MM.1S (cell line): Measurements from ENCODE around the gene NTRK3.

Experiments
- DNase-seq: peaks from one replicate; pipeline ENCODE4 v3.0.0-alpha.2; 2015
- H2AFZ ChIP-seq: fragments of 300-600 bp; sonication (generic); 2 replicates; pipeline ENCODE4 v1.6.0; 2016; ENCODE audit warnings: antibody characterized with exemption, low read length
- H3F3A ChIP-seq: fragments of 300-600 bp; sonication (generic); 2 replicates; pipeline ENCODE4 v1.6.1; 2016; ENCODE audit warnings: mild to moderate bottlenecking, antibody characterized with exemption, low read length, moderate library complexity, mixed read lengths; ENCODE audit not compliant: insufficient read depth
- H3K27ac ChIP-seq: fragments of 300-600 bp; sonication (generic); 2 replicates; pipeline ENCODE4 v1.5.1; 2016; ENCODE audit warnings: mild to moderate bottlenecking, low read length
- H3K27me3 ChIP-seq: fragments of 300-600 bp; sonication (generic); replicated peaks from 2 replicates; pipeline ENCODE4 v1.6.0; 2016; ENCODE audit warnings: low read length; ENCODE audit not compliant: insufficient read depth
- H3K36me3 ChIP-seq: fragments of 300-600 bp; sonication (generic); replicated peaks from 2 replicates; pipeline ENCODE4 v1.6.1; 2016; ENCODE audit warnings: mild to moderate bottlenecking, low read length, mixed read lengths; ENCODE audit not compliant: insufficient read depth
- H3K4me1 ChIP-seq: fragments of 300-600 bp; sonication (generic); 2 replicates; pipeline ENCODE4 v1.6.1; 2016; ENCODE audit warnings: low read length, mixed read lengths
- H3K4me2 ChIP-seq: fragments of 300-600 bp; sonication (generic); 2 replicates; pipeline ENCODE4 v1.6.0; 2016; ENCODE audit warnings: low read depth, low read length
- H3K4me3 ChIP-seq: fragments of 300-600 bp; sonication (generic); 2 replicates; pipeline ENCODE4 v1.5.1; 2016; ENCODE audit warnings: low read length, mixed read lengths
- H3K79me2 ChIP-seq: fragments of 300-600 bp; sonication (generic); 2 replicates; pipeline ENCODE4 v1.6.1; 2016; ENCODE audit warnings: mixed run types, low read length, mixed read lengths
- H3K9ac ChIP-seq: fragments of 300-600 bp; sonication (generic); 2 replicates; pipeline ENCODE4 v1.6.1; 2016; ENCODE audit warnings: low read length, mixed read lengths
- H3K9me2 ChIP-seq: fragments of 300-600 bp; sonication (generic); replicated peaks from 2 replicates; pipeline ENCODE4 v1.6.1; 2016; ENCODE audit warnings: mild to moderate bottlenecking, low read length, mixed read lengths; ENCODE audit not compliant: insufficient read depth
- H3K9me3 ChIP-seq: fragments of 300-600 bp; sonication (generic); replicated peaks from 2 replicates; pipeline ENCODE4 v1.6.1; 2016; ENCODE audit warnings: mild to moderate bottlenecking, low read length, mixed read lengths; ENCODE audit not compliant: insufficient read depth
- H4K20me1 ChIP-seq: fragments of 300-600 bp; sonication (generic); 2 replicates; pipeline ENCODE4 v1.6.1; 2016; ENCODE audit warnings: mild to moderate bottlenecking, low read length, moderate library complexity, mixed read lengths; ENCODE audit not compliant: insufficient read depth
- EZH2 ChIP-seq: fragments of 300-600 bp; sonication (generic); optimal IDR thresholded peaks from 2 replicates; pipeline ENCODE3; 2017; ENCODE audit warnings: low read depth, mild to moderate bottlenecking, antibody characterized with exemption, low read length, mixed read lengths
- EZH2phosphoT487 ChIP-seq: fragments of 300-600 bp; sonication (generic); IDR thresholded peaks from 2 replicates; pipeline ENCODE4 v1.6.1; 2018; ENCODE audit warnings: antibody characterized with exemption, low read length
- TF ChIP-seq, protein P1 (sequence below): fragments of 300-600 bp; sonication (generic); IDR thresholded peaks from 2 replicates; pipeline ENCODE4 v1.5.1; 2016; ENCODE audit warnings: antibody characterized with exemption, low read length, mixed read lengths

NTRK3 gene

DNA sequence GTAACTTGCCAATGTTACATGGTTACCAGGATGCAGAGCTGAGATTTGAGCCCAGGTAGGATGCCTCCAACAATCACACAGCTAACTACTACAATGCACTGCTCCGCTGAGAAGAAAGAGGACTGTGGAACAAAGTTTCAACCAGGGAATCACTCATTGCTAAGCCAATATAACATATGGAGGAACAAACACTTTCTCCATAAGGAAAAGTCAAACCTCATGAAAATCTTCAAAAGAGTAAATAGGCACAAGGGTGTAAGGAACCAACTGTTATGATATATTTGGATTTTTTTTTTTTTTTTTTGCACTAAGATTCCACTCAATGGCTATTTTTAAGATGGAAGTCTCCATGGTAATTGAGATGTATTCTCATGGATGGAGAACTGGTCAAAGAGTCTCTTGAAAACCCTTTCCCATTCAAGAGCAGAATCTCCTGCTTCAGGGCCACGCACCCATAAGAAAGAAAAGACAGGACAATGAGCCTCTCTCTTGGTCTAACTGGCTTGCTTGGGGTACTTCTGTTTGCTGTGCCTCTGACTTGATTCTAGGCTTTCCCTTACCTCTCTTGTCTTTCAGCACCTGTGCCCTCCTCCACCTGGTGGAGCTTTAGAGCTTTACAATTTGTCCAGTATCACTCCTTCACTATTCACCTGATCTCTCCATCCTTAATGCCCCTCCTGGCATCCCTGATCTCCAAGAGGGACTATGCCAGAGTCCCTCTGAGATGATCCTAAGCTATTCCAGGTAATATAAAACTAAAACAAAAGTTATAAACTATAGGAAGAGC lies 252.8 kb downstream of the NTRK3 start:
- no peaks in the 10 kb centered on the region for H3F3A ChIP-seq
- no peak overlapping the region for H3K4me2 ChIP-seq
- no peaks in the 10 kb centered on the region for H3K36me3 ChIP-seq
- no peaks in the 10 kb centered on the region for H3K9me2 ChIP-seq
- no peak for TF ChIP-seq EZH2
- no peak for TF ChIP-seq EZH2phosphoT487
- TF ChIP-seq, protein P1, sequence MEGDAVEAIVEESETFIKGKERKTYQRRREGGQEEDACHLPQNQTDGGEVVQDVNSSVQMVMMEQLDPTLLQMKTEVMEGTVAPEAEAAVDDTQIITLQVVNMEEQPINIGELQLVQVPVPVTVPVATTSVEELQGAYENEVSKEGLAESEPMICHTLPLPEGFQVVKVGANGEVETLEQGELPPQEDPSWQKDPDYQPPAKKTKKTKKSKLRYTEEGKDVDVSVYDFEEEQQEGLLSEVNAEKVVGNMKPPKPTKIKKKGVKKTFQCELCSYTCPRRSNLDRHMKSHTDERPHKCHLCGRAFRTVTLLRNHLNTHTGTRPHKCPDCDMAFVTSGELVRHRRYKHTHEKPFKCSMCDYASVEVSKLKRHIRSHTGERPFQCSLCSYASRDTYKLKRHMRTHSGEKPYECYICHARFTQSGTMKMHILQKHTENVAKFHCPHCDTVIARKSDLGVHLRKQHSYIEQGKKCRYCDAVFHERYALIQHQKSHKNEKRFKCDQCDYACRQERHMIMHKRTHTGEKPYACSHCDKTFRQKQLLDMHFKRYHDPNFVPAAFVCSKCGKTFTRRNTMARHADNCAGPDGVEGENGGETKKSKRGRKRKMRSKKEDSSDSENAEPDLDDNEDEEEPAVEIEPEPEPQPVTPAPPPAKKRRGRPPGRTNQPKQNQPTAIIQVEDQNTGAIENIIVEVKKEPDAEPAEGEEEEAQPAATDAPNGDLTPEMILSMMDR: peak; percentile 36
- H3K4me3 ChIP-seq: no peak overlapping the region
- no peak for DNase-seq
- H3K9ac ChIP-seq: no peak overlapping the region
- H3K4me1 ChIP-seq: no peaks in the 10 kb centered on the region
- H3K27ac ChIP-seq: no peak overlapping the region
- no peaks in the 10 kb centered on the region for H3K27me3 ChIP-seq
- H3K79me2 ChIP-seq: no peaks in the 10 kb centered on the region
- H2AFZ ChIP-seq: no peak overlapping the region
- H4K20me1 ChIP-seq: no peaks in the 10 kb centered on the region
- no peaks in the 10 kb centered on the region for H3K9me3 ChIP-seq

DNA sequence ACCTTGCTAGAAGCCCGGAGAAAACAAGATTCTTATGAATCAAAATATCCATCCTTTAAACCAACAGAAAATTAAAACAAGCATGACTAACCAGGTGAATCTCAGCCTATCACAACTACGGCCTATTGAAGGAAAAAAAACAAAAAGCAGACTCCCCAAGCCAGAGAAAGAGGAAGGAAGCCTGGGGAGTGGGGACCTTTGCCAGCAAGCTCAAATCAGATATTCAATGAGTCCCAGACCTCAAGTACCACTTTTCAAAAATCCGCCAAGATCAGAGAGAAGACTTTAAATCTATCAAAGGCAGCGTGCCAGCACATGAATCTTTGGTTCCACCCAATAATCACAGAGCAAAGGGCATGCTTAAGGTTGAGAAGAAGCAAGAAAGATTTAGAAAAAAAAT lies 253.8 kb downstream of the NTRK3 start:
- TF ChIP-seq EZH2phosphoT487 (no peak), EZH2 (no peak)
- TF ChIP-seq, protein P1: no peak
- no peaks in the 10 kb centered on the region for H3K9me3 ChIP-seq
- H3K36me3 ChIP-seq: no peaks in the 10 kb centered on the region
- H4K20me1 ChIP-seq: no peaks in the 10 kb centered on the region
- no peaks in the 10 kb centered on the region for H3K27me3 ChIP-seq
- no peak overlapping the region for H3K4me2 ChIP-seq
- H3F3A ChIP-seq: no peaks in the 10 kb centered on the region
- no peak overlapping the region for H2AFZ ChIP-seq
- H3K4me1 ChIP-seq: no peaks in the 10 kb centered on the region
- no peaks in the 10 kb centered on the region for H3K9me2 ChIP-seq
- no peak overlapping the region for H3K4me3 ChIP-seq
- H3K79me2 ChIP-seq: no peaks in the 10 kb centered on the region
- no peak overlapping the region for H3K27ac ChIP-seq
- H3K9ac ChIP-seq: no peak overlapping the region
- no peak for DNase-seq

DNA sequence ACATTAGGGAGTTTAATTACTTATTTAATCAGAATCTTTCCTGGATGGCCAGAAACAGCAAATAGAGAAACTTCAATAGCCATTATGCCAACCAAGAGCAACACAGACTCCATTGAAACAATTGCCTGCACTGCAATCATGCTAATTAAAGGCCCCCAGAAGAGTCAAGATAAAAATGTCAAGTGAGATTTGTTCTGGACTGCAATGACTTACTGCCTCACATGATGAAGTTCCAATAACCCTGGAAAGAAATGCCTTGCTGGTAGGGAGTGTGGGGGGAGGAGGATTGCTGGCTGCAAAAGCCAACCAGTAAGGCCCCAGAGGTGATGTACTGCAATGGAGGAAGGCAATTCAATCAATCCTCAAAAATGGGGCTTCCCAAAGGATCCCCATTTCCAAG lies 257.9 kb downstream of the NTRK3 start:
- H3K4me2 ChIP-seq: no peak overlapping the region
- TF ChIP-seq EZH2: no peak
- TF ChIP-seq, protein P1: no peak
- no peak for TF ChIP-seq EZH2phosphoT487
- H3K4me3 ChIP-seq: no peak overlapping the region
- H3K36me3 ChIP-seq: no peaks in the 10 kb centered on the region
- H3K27me3 ChIP-seq: no peaks in the 10 kb centered on the region
- no peak for DNase-seq
- H3F3A ChIP-seq: no peaks in the 10 kb centered on the region
- no peak overlapping the region for H2AFZ ChIP-seq
- no peaks in the 10 kb centered on the region for H3K79me2 ChIP-seq
- H3K9ac ChIP-seq: no peak overlapping the region
- H3K27ac ChIP-seq: no peak overlapping the region
- H3K4me1 ChIP-seq: no peaks in the 10 kb centered on the region
- no peaks in the 10 kb centered on the region for H3K9me2 ChIP-seq
- H4K20me1 ChIP-seq: no peaks in the 10 kb centered on the region
- no peaks in the 10 kb centered on the region for H3K9me3 ChIP-seq
